T-helper 2 cell treated with Interferon-gamma antibody and Interleukin-4, amounts not matched to agents 100 ng/mL and 5 ng/mL, for 36 hours (primary cell): ENCODE results near the gene KANSL1. TPM values are rescaled to one million over a fixed set of nuclear protein-coding genes. Genes with fewer than 3 reads are reported as not detected.

ENCODE experiments used
- intact Hi-C: fragments of 100-400 bp; cut with micrococcal nuclease; formaldehyde crosslinking; loops from one replicate; pipeline ENCODE4 v1.15.1; 2023
- total RNA-seq: library from RNA; stranded (reverse); gene quantifications from 2 replicates; pipeline ENCODE4 v1.2.3, GENCODE V29; 2022

The KANSL1 gene
- total RNA-seq, 1 donor from 2014 or later: 115 TPM

DNA sequence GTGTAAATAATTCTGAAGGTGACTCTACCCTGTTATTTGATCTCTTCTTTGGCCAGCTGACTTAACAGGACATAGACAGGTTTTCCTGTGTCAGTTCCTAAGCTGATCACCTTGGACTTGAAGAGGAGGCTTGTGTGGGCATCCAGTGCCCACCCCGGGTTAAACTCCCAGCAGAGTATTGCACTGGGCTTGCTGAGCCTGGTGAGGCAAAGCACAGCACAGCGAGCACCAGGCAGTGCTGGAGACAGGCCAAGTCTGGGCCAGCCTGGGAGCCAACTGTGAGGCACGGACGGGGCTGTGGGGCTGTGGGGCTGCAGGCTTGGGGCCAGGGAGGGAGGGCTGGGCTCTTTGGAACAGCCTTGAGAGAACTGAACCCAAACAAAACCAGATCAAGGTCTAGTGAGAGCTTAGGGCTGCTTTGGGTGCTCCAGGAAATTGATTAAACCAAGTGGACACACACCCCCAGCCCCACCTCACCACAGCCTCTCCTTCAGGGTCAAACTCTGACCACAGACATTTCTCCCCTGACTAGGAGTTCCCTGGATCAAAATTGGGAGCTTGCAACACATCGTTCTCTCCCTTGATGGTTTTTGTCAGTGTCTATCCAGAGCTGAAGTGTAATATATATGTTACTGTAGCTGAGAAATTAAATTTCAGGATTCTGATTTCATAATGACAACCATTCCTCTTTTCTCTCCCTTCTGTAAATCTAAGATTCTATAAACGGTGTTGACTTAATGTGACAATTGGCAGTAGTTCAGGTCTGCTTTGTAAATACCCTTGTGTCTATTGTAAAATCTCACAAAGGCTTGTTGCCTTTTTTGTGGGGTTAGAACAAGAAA, 189.1 kb downstream of the KANSL1 start:
- intact Hi-C loops: no loop called here

DNA sequence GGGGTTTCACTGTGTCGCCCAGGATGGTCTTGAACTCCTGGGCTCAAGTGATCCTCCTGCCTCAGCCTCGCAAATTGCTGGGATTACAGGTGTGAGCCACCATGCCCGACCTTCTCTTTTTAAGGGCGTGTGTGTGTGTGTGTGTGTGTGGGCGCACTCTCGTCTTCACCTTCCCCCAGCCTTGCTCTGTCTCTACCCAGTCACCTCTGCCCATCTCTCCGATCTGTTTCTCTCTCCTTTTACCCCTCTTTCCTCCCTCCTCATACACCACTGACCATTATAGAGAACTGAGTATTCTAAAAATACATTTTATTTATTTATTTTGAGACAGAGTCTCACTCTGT, 190.3 kb downstream of the KANSL1 start:
- intact Hi-C loops: loop anchor here (1.0 kb wide), 1 partner anchor 184 kb away; no protein-coding TSS in a partner anchor

DNA sequence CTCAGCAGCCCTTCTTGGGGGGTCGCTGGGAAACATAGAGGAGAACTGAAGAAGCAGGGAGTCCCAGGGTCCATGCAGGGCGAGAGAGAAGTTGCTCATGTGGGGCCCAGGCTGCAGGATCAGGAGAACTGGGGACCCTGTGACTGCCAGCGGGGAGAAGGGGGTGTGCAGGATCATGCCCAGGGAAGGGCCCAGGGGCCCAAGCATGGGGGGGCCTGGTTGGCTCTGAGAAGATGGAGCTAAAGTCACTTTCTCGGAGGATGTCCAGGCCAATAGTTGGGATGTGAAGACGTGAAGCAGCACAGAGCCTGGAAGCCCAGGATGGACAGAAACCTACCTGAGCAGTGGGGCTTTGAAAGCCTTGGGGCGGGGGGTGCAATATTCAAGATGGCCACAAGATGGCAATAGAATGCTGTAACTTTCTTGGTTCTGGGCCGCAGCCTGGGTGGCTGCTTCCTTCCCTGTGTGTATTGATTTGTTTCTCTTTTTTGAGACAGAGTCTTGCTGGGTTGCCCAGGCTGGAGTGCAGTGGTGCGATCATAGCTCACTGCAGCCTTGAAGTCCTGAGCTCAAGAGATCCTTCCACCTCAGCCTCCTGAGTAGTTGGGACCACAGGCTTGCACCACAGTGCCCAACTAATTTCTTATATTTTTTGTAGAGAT, 190.8 kb downstream of the KANSL1 start:
- intact Hi-C loops: loop anchor here (1.0 kb wide), 1 partner anchor 185 kb away; no protein-coding TSS in a partner anchor

DNA sequence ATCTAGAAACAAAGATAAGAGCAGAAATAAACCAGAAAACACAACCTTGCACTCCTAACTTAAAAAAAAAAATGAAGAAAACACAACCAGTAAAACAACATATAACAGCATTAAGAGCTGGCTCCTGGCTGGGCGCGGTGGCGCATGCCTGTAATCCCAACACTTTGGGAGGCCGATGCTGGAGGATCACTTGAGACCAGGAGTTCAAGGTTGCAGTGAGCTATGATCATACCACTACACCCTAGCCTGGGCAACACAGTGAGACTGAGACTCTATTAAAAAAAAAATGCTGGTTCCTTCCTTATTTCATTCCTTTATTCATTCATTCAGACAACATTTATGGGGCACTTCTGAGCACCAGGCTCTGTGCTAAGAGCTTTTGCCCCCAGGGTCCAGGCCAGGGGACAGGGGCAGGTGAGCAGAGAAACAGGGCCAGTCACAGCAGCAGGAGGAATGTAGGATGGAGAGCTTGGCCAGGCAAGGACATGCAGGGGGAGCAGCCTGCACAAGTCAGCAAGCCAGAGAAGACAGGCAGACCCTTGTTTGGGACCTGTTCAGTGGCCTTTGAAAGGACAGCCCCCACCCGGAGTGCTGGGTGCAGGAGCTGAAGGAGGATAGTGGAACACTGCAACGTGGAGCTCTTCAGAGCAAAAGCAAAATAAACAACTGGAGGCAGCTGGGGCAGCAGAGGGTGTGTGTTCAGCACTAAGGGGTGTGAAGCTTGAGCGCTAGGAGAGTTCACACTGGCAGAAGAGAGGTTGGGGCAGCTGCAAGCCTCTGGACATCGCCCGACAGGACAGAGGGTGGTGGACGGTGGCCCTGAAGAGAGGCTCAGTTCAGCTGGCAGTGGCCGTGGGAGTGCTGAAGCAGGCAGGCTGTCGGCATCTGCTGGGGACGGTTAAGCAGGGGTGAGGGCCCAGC, 191.6 kb downstream of the KANSL1 start:
- intact Hi-C loops: loop anchor here (1.0 kb wide), 1 partner anchor 186 kb away; no protein-coding TSS in a partner anchor

GRCh38 chr17:46000757-46001156, 192.5 kb downstream of the KANSL1 start:
- intact Hi-C loops: no loop called here

DNA sequence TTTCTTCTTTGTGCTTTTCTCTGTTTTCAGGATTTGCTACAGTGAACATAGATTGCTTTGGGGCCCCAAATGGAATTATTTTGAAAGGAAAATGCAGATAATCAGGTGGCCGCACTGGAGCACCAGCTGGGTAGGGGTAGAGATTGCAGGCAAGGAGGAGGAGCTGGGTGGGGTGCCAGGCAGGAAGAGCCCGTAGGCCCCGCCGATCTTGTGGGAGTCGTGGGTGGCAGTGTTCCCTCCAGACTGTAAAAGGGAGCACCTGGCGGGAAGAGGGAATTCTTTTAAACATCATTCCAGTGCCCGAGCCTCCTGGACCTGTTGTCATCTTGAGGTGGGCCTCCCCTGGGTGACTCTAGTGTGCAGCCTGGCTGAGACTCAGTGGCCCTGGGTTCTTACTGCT, 192.9 kb downstream of the KANSL1 start:
- intact Hi-C loops: no loop called here

GRCh38 chr17:45999900-46000290, 193.3 kb downstream of the KANSL1 start:
- intact Hi-C loops: no loop called here

DNA sequence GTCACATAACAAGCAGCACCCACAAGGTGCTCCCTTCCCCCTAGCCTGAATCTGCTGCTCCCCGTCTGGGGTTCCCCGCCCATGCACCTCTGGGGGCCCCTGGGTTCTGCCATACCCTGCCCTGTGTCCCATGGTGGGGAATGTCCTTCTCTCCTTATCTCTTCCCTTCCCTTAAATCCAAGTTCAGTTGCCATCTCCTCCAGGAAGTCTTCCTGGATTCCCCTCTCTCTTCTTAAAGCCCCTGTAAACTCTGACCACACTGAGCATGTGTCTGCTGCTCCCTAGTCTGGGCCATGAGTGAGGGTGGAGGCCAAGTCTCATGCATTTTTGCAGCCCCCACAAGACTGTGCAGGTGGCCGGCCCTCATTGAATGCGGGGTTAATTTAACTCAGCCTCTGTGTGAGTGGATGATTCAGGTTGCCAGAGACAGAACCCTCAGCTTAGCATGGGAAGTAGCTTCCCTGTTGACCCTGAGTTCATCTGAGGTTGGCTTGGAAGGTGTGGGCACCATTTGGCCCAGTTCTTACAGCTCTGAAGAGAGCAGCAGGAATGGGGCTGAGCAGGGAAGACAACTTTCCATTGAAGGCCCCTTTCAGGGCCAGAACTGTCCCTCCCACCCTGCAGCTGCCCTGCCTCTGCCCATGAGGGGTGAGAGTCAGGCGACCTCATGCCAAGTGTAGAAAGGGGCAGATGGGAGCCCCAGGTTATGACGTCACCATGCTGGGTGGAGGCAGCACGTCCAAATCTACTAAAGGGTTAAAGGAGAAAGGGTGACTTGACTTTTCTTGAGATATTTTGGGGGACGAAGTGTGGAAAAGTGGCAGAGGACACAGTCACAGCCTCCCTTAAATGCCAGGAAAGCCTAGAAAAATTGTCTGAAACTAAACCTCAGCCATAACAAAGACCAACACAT, 194.0 kb downstream of the KANSL1 start, which contains the start of gene STH:
TSS of gene STH (plus strand) at position 264 of the 913 bp plus-strand sequence. CDS start at position 294, 30 bp downstream.
- intact Hi-C loops: no loop called here

DNA sequence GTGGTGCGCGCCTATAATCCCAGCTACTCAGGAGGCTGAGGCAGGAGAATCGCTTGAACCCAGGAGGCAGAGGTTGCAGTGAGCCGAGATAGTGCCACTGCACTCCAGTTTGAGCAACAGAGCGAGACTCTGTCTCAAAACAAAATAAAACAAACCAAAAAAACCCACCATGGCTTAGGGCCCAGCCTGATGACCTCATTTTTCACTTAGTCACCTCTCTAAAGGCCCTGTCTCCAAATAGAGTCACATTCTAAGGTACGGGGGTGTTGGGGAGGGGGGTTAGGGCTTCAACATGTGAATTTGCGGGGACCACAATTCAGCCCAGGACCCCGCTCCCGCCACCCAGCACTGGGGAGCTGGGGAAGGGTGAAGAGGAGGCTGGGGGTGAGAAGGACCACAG, 195.6 kb downstream of the KANSL1 start:
- intact Hi-C loops: no loop called here

GRCh38 chr17:45997166-45997565, 196.1 kb downstream of the KANSL1 start:
- intact Hi-C loops: no loop called here

DNA sequence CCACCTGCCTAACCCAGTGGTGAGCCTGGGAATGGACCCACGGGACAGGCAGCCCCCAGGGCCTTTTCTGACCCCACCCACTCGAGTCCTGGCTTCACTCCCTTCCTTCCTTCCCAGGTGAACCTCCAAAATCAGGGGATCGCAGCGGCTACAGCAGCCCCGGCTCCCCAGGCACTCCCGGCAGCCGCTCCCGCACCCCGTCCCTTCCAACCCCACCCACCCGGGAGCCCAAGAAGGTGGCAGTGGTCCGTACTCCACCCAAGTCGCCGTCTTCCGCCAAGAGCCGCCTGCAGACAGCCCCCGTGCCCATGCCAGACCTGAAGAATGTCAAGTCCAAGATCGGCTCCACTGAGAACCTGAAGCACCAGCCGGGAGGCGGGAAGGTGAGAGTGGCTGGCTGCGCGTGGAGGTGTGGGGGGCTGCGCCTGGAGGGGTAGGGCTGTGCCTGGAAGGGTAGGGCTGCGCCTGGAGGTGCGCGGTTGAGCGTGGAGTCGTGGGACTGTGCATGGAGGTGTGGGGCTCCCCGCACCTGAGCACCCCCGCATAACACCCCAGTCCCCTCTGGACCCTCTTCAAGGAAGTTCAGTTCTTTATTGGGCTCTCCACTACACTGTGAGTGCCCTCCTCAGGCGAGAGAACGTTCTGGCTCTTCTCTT, 196.8 kb downstream of the KANSL1 start:
- intact Hi-C loops: no loop called here

DNA sequence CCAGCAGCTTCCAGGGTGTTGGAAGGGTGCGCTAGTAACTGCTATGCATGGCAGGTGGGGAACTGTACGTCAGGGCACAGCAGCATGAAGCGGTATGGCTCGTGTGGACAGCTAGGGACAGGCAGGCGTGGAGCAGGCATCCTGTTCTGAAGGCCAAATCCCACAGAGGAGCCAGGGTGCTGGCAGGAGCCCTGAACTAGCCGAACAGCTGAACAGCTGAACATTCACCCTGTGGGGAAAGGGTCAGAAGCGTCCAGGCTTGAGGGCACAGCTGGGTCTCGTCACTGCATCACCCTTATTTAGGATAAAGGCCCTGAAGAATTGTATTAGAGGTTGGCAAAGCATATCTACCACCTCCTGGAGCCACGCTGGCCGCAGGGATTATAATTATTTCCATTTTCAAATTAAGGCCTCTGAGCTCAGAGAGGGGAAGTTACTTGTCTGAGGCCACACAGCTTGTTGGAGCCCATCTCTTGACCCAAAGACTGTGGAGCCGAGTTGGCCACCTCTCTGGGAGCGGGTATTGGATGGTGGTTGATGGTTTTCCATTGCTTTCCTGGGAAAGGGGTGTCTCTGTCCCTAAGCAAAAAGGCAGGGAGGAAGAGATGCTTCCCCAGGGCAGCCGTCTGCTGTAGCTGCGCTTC, 197.5 kb downstream of the KANSL1 start:
- intact Hi-C loops: no loop called here

- intact Hi-C loops: no loop called here
These were observed 198.2 kb downstream of the KANSL1 start for GRCh38 chr17:45994987-45995386.

DNA sequence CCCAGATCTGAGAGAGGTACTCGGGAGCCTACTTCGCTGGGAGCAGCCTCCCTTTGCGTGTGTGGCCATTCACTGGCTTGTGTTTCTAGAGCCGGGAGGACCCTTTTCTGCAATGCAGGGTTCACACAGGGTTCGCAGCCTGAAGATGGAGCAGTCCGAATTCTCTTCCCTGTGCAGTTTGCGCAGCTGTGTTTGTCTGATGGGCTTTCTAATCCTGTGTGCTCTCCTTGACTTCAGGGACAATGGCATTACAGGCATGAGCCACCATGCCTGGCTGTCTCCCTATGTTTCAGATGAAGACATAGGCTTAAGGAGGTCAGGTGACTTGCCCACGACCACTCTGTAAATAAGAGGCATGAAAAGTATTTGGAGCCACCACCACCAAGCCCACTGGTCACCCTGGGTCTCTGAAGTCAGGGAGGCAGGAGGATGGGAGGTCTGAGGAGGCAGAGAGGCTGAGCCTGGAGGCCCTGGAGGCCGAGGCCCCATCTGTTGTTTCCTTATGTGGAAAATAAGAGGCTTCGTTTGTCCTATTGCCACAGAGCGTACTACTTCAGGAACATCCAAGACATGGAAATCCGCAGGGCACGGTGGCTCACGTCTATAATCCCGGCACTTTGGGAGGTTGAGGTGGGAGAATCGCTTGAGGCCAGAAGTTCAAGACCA, 199.1 kb downstream of the KANSL1 start:
- intact Hi-C loops: no loop called here

DNA sequence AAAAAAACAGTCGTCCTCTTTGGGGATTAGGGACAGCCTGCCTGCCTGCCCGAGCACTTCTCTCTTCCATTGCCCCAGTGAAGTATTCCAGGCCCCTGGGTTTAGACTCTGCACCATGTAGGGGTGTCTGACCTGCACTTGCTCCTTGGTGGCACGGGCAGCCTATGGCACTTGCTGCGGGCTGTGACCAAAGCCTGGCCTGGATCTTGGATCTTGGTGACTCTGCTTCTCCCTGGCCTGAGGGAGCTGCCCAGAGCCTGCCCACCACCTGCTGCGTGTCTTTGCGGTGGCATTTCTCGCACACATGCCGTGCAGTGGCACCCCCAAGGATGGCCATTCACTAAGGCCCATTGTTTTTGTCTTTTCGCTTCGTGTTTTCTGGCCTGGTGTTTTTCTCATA, 200.3 kb downstream of the KANSL1 start:
- intact Hi-C loops: no loop called here

- intact Hi-C loops: no loop called here
These were observed 201.1 kb downstream of the KANSL1 start for GRCh38 chr17:45992175-45992574.

DNA sequence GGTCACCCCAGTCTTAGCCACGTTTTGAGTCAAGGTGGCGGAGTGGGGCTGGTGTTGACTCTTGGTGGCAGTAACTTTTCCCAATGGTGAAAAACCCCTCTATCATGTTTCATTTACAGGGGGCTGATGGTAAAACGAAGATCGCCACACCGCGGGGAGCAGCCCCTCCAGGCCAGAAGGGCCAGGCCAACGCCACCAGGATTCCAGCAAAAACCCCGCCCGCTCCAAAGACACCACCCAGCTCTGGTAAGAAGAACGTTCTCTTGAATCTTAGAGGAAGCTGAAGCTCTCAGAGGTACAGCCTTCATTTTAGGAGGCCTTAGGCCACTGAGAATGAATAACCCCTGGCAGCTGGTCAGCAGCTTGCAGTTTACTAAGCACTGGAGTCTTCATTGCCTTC, 201.9 kb downstream of the KANSL1 start:
- intact Hi-C loops: no loop called here

GRCh38 chr17:45990886-45991285, 202.3 kb downstream of the KANSL1 start:
- intact Hi-C loops: no loop called here

DNA sequence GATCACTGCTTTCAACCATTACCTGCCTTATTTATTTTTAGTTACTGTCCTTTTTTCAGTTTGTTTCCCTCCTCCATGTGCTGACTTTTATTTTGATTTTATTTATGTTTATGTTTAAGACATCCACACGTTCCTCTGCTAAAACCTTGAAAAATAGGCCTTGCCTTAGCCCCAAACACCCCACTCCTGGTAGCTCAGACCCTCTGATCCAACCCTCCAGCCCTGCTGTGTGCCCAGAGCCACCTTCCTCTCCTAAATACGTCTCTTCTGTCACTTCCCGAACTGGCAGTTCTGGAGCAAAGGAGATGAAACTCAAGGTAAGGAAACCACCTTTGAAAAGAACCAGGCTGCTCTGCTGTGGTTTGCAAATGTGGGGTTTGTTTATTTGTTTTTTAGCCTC, 203.5 kb downstream of the KANSL1 start:
- intact Hi-C loops: no loop called here
